Retinal pigment epithelial cell (primary cell): ENCODE measurements around the gene METTL8.
"Not testable (repeated sequence)": the region's sequence is repeated elsewhere in the genome, so short reads cannot be mapped to it uniquely, and the experiment has no call there.

Experiments used
- DNase-seq: peaks from one replicate; pipeline ENCODE4 v3.0.0-alpha.2; 2010; ENCODE audit warnings: low read depth
- H3K4me3 ChIP-seq: 2 replicates; pipeline ENCODE4 v1.5.1; 2011; ENCODE audit warnings: mild to moderate bottlenecking, low read length, control low read depth, moderate library complexity
- CTCF ChIP-seq: conservative IDR thresholded peaks from 2 replicates; pipeline ENCODE4 v1.5.1; 2011; ENCODE audit warnings: low read depth, low read length, control low read depth, inconsistent platforms

METTL8 gene

GRCh38 chr2:171387052-171387451 is 46.7 kb downstream of the METTL8 start:
- no peak for DNase-seq
- H3K4me3 ChIP-seq: no peak overlapping the region
- TF ChIP-seq CTCF: no peak

GRCh38 chr2:171386627-171387026 is 47.2 kb downstream of the METTL8 start:
- no peak overlapping the region for H3K4me3 ChIP-seq
- no peak for DNase-seq
- TF ChIP-seq CTCF: no peak

- no peak for TF ChIP-seq CTCF
- H3K4me3 ChIP-seq: no peak overlapping the region
- DNase-seq: no peak
Measured at GRCh38 chr2:171383134-171383533, 50.7 kb downstream of the METTL8 start.

GRCh38 chr2:171382175-171382574 is 51.6 kb downstream of the METTL8 start:
- not testable (repeated sequence) for H3K4me3 ChIP-seq, DNase-seq

GRCh38 chr2:171377852-171378251 is 55.9 kb downstream of the METTL8 start:
- H3K4me3 ChIP-seq, DNase-seq: not testable (repeated sequence)

- DNase-seq: no peak
- no peak overlapping the region for H3K4me3 ChIP-seq
- TF ChIP-seq CTCF: no peak
Measured at GRCh38 chr2:171367692-171368091, 66.1 kb downstream of the METTL8 start.

GRCh38 chr2:171365778-171366177 is 68.0 kb downstream of the METTL8 start:
- no peak for TF ChIP-seq CTCF
- no peak overlapping the region for H3K4me3 ChIP-seq

GRCh38 chr2:171365232-171365631 is 68.6 kb downstream of the METTL8 start:
- TF ChIP-seq CTCF: no peak
- DNase-seq: peak; percentile 49
- no peak overlapping the region for H3K4me3 ChIP-seq

More at GRCh38 chr2:171365778-171366177, 68.0 kb downstream of the METTL8 start:
- no peak for DNase-seq
